Measurements from ENCODE around the gene RBM47. TPM values are rescaled to one million over a fixed set of nuclear protein-coding genes. Genes with fewer than 3 reads are reported as not detected.

The RBM47 gene
- total and polyA plus RNA-seq, 10 of the 15 experiments (the other 5 are each of a cell fraction or from before 2014, with no cell fraction given) = 7.9 to 45.0 (median 28.7) TPM

- TF ChIP-seq NKRF (conservative IDR thresholded peaks at IDR 0.05) (no peak), SP1 (IDR thresholded peaks at IDR 0.05; ENCODE audit: low read depth, low read length) (no peak)
Observed at GRCh38 chr4:40489961-40490360, 139.7 kb downstream of the RBM47 start (continued).

- ATAC-seq (no peak), FAIRE-seq (no peak), DNase-seq (ENCODE audit: low read depth, low spot score) (no peak)
- peaks cover 42% of the 10 kb centered on the region for H3K79me2 ChIP-seq (ENCODE audit: control insufficient read depth, insufficient read depth, low read length)
- 100% methylated on average over 1 of the region's 1 CpG for WGBS (ENCODE audit: insufficient coverage, insufficient replicate concordance, low lambda C conversion rate, missing lambda C conversion rate)
- in situ Hi-C loops (cut with MboI) = no loop called here
- no TSS peak for BruUV-seq (replicated peaks)
- intact Hi-C loops (cut with micrococcal nuclease; ENCODE audit: unreplicated experiment) = no loop called here
- SMC1A ChIA-PET (ENCODE audit: uncharacterized antibody, unreplicated experiment) = interaction anchor here (0.9 to 4.4 kb wide), 5 partner anchors 10 to 38 kb away, joined by 3 to 40 read pairs (median 12); no protein-coding TSS in a partner anchor
- peaks cover 2 to 15% of the 10 kb centered on the region in 2 experiments; a peak in 3 of 4 replicates for H3K36me3 ChIP-seq (ENCODE audit: control insufficient read depth in 2 of 2, insufficient read depth in 2 of 2, low read length in 1 of 2)
- no peak overlapping the region for H3K4me3 ChIP-seq
- H2AFZ ChIP-seq (ENCODE audit: control insufficient read depth, low read depth, low read length) = no peak overlapping the region
- H3K9ac ChIP-seq (ENCODE audit: control insufficient read depth, insufficient read depth, low read length) = no peak overlapping the region
- no peaks in the 10 kb centered on the region; the same call in 1 of the 2 replicates for H3K4me1 ChIP-seq (ENCODE audit: control insufficient read depth, insufficient read depth, low read length)
- peaks cover 1% of the 10 kb centered on the region; the same call in 1 of the 3 replicates for H3K9me3 ChIP-seq (replicated peaks; ENCODE audit: control insufficient read depth, insufficient read depth, low read length)
- H3K27ac ChIP-seq (ENCODE audit: control insufficient read depth, insufficient read depth) = no peak overlapping the region
- H3K4me2 ChIP-seq (ENCODE audit: control insufficient read depth, insufficient read depth) = no peak overlapping the region
- CTCF ChIA-PET = interaction anchor here (1.0 to 1.5 kb wide), 3 partner anchors 10 to 16 kb away, joined by 4 to 7 read pairs (median 4); no protein-coding TSS in a partner anchor
- RAD21 ChIA-PET (ENCODE audit: unreplicated experiment) = interaction anchor here (4.7 kb wide), 1 partner anchor 12 kb away, joined by 28 read pairs; no protein-coding TSS in a partner anchor
- POLR2A ChIA-PET = interaction anchor here (0.6 kb wide), 1 partner anchor 48 kb away, joined by 4 read pairs; no protein-coding TSS in a partner anchor
- no peaks in the 10 kb centered on the region for H4K20me1 ChIP-seq (ENCODE audit: control insufficient read depth, insufficient read depth)
- H3K27me3 ChIP-seq (replicated peaks in 1 of 2; ENCODE audit: control insufficient read depth in 2 of 2, insufficient read depth in 2 of 2, low read length in 1 of 2) = no peaks in the 10 kb centered on the region
- TF ChIP-seq NFYB (IDR thresholded peaks at IDR 0.05; ENCODE audit: insufficient read depth, low read depth, low read length) (no peak), FOS (IDR thresholded peaks at IDR 0.05; ENCODE audit: borderline replicate concordance, extremely low read depth, insufficient read length) (no peak), MYB (IDR thresholded peaks at IDR 0.05; ENCODE audit: borderline replicate concordance, low read depth, low read length) (no peak), DPF2 (IDR thresholded peaks at IDR 0.05) (no peak), IKZF1 (conservative IDR thresholded peaks at IDR 0.05) (no peak), ZZZ3 (IDR thresholded peaks at IDR 0.05; ENCODE audit: control insufficient read depth, insufficient read length, low read depth) (no peak), MTA2 (IDR thresholded peaks at IDR 0.05; ENCODE audit: low read depth) (no peak), PBX3 (IDR thresholded peaks at IDR 0.05; ENCODE audit: insufficient replicate concordance, low read depth, low read length) (no peak), MXI1 (IDR thresholded peaks at IDR 0.05; ENCODE audit: low read depth, low read length) (no peak), BCL11A (IDR thresholded peaks at IDR 0.05; ENCODE audit: low read depth, low read length) (no peak), RELB (IDR thresholded peaks at IDR 0.05; ENCODE audit: low read depth) (no peak), ZNF217 (IDR thresholded peaks at IDR 0.05) (no peak), MEF2B (IDR thresholded peaks at IDR 0.05; ENCODE audit: partially characterized antibody, poor library complexity, severe bottlenecking) (no peak), IRF5 (IDR thresholded peaks at IDR 0.05; ENCODE audit: borderline replicate concordance) (no peak), CHD4 (IDR thresholded peaks at IDR 0.05) (no peak), SP1 (IDR thresholded peaks at IDR 0.05; ENCODE audit: low read depth, low read length) (no peak)
Observed at GRCh38 chr4:40486534-40486933, 143.1 kb downstream of the RBM47 start.

All from GM12878 (cell line).